Mononuclear cell (primary cell): ENCODE measurements around the gene ORAI3. TPM values are rescaled to one million over a fixed set of nuclear protein-coding genes. Genes with fewer than 3 reads are reported as not detected.
A peak's percentile ranks its signal among the peaks of the same experiment; 100 is the strongest.

ENCODE experiments used
- H3K27me3 ChIP-seq: 2 replicates; pipeline ENCODE4 v1.6.0; 2011; ENCODE audit warnings: low read length, control low read depth; ENCODE audit not compliant: insufficient read depth
- H3K4me1 ChIP-seq: 2 replicates; pipeline ENCODE4 v1.5.1; 2011; ENCODE audit warnings: mild to moderate bottlenecking, low read length, control low read depth; ENCODE audit not compliant: insufficient read depth
- H3K4me3 ChIP-seq: 2 replicates; pipeline ENCODE4 v1.5.1; 2011; ENCODE audit warnings: mild to moderate bottlenecking, low read length, moderate library complexity
- H3K9me3 ChIP-seq: 2 replicates; pipeline ENCODE4 v1.5.1; 2011; ENCODE audit warnings: low read depth, mild to moderate bottlenecking, control low read depth, low read length
- total RNA-seq: library from RNA; depleted of rRNA; stranded (reverse); fragments of >200 nt; gene quantifications from one replicate; pipeline ENCODE4 v1.2.3, GENCODE V29; 2012

The ORAI3 gene
- total RNA-seq, 1 donor: 11.3 TPM

DNA sequence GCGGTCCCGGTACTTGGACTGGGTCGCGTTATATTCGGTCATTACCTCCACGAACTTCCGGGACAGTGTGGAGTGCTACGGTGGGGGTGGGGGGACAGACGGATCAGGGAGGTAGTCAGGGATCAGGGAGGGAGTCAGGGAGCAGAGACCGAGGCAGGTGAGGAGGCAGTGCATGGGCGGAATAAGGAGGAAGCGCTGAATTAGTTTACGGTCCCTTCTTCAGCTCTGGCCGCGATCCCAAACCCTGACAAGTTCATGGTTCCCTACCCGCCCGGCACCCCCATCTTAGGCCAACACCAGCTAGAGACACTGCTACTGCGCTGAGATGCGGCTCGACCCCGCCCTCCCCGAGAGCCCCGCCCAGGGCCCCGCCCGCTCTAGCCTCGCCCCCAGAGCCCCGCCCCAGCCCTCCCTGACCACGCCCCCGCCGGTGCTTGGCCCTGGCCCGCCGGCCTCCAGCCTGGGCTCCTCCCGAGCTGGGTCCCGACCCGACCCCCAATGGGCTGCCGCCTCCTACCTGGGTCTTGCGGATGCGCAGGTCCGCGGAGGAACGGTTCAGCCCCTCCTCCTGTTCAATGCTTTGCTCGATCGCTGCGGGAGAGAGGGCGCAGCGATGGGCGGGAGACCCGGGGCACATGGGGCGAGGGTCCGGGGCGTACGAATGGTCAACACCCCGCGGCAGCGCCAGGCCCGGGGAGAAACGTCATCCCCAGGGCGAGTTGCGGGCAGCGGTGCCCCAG, 48.3 kb downstream of the ORAI3 start:
- H3K27me3 ChIP-seq: no peaks in the 10 kb centered on the region
- peak overlapping the region; percentile 40 for H3K4me3 ChIP-seq
- H3K4me1 ChIP-seq: peaks cover 24% of the 10 kb centered on the region
- no peaks in the 10 kb centered on the region for H3K9me3 ChIP-seq

DNA sequence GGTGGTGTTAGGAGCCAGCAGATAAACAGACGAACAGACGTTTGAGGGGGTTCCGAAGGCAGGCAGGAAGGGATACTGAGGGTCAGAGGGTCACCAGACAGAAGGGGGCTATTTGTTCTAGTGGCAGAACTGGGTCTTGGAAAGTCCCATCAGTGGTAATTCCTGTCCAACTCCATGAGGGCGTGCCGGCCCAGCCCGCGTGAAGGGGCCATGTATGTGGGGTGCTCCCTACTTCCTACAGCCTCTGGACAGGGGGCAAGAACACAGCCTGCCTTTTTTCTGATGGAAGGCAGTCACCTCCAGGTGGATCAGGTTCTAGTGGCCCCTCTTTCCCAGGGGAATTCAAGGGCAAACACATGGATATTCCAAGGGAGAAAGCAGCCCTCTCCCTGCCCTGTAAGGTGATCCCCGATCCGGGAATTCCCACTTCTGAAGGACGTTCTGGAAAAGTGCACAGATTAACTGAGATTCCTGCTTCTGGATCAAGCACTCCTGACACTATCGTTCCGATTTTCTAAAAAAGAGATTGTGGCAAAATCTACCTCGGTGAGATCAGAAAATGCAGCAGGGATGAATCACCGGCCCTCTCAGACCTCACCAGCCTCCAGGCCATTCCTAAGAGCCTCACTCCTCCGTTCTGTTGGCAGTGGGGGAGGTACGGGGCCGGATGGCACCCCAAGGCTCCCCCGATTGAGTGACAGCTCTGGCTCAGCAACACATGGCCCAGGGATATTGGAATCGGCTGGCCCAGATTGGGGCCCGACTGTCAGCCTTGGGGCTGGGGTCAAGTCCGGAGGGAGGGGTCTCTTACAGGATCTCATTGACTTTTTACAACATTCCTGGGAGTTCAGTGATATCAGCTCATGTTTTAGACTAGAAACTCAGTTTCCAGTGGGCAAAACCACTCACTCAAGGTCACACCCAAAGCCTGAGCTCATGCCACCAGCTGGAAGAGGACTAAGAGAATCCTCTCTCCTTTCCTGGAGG, 49.1 kb downstream of the ORAI3 start:
- H3K4me3 ChIP-seq: peak overlapping the region; percentile 26
- peaks cover 21% of the 10 kb centered on the region for H3K4me1 ChIP-seq
- H3K9me3 ChIP-seq: no peaks in the 10 kb centered on the region
- no peaks in the 10 kb centered on the region for H3K27me3 ChIP-seq

DNA sequence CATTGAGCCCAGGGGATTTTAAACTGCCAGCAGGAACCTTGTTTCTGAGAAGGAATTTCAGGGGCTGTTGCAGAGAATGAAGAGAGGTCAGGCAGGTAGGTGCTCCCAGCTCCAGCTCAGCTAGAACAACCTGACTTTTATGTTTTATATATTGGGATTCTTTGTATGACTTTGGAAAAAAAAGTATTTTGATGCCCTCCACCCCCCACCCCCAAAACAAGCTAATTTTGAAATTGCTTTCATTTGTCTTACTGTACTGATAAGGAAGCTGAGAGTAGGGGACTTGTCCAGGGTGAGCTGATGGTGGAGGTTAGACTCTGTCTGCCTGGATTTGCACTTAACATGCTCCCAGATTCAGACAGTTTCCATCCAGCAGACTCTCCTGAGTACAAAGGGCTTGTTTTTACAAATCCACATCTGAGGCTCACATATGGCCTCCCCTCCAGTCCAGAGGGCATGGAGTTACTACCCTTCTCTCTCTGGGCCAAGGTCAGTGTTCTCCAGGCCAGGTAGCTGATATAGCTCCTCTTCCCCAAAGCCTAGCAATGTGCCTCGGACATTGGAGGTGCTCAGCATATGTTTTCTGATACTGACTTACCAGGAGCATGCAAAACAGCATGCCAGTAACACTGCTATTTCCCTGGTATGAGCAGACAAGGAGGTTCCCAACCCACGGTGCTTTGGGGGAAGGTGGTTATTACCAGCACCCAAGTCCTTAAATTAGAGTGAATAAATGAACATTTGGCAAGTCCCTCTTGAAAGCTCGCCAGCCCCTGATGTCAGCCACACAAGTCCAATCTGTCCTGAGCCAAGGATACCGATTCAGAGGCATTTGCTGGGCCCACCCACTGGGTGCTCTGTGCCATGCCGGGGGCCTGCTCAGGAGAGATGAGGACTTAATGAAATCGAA, 50.2 kb downstream of the ORAI3 start:
- no peaks in the 10 kb centered on the region for H3K27me3 ChIP-seq
- peaks cover 17% of the 10 kb centered on the region for H3K4me1 ChIP-seq
- H3K4me3 ChIP-seq: no peak overlapping the region
- H3K9me3 ChIP-seq: no peaks in the 10 kb centered on the region

DNA sequence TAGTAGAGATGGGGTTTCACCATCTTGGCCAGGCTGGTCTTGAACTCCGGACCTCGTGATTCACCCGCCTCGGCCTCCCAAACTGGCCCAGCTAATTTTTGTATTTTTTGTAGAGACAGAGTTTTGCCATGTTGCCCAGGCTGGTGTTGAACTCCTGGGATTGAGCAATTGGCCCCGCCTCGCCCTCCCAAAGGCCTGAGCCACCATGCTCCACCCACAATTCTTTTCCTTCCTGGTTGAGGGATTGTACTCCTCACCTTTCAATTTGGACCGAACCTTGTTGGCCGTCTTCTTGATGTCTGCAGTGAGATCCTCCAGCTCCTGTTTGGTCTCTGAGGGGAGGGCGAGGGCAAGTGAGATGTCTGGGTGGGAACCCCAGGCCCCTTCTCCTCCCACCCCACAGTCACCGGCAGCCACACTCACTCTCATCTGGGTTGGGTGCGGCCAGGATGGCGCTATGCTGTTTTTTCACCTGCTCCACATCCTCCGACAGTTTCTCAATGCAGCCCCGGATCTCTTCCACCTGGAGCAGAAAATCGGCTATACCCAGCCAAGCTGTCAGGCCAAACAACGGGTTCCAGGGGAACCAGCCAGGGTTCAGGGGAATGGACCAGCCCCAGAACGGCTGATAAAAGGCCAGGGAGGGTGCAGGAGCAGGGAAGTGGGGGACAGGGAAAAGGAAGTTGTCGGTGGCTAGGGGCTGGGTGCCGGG, 52.0 kb downstream of the ORAI3 start:
- H3K4me3 ChIP-seq: no peak overlapping the region
- H3K4me1 ChIP-seq: peaks cover 13% of the 10 kb centered on the region
- H3K9me3 ChIP-seq: no peaks in the 10 kb centered on the region
- no peaks in the 10 kb centered on the region for H3K27me3 ChIP-seq

DNA sequence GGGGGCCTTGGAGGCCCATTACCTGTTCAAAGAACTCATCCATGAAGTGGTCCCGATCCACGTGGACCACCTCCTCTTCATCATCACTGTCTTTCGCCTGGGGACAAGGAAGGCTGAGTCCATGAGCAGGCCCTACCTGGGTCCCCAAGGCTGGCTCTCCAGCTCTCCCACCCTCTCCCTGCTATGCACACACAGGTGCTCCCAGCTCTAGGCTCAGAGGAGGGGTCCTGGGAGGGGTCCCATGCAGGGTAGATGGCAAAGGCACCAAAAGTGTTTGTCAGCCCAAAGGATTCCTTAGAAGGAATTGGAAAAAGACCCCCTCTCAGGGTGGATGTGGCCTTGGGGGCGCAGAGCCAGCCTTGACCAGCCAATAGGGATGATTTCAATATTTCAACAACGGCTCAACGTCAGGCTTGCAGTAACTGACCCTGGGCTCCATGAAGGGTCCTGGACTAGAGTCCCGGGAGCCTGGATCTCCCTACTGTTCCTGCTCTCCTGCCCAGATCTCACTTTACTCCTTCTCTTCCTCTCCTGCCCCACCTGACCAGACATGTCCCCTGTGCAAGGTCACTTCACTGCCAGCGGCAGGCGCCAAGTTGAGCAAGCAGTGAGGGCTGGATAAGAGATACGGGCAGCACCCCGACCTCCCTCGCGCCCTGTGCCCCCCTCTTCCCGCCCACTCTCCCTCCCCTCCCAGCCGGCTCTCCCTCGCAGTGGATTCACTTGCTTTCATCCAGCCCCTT, 52.8 kb downstream of the ORAI3 start:
- peaks cover 8% of the 10 kb centered on the region for H3K4me1 ChIP-seq
- no peaks in the 10 kb centered on the region for H3K27me3 ChIP-seq
- H3K9me3 ChIP-seq: no peaks in the 10 kb centered on the region
- H3K4me3 ChIP-seq: no peak overlapping the region

DNA sequence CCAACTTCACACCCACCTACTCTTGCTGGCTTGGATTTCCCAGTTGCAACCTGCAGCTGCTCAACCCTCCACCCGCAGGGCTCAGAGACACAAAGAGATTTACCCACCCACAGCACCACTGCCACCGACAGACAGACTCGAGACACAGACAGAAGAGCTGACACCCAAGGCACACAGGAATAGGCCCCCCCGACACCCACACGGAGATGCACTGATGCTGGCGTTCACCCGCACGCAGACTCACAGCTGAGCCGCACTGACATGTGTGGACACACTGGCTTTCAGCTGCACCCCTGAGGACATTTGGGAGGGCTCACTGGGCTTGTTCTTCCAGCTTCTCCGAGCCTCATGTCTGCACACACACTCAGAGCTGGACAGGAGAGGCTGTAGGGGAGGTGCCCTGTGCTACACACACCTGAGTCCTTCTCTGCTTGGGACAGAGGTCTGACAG, 53.4 kb downstream of the ORAI3 start:
- Histone ChIP-seq H3K27me3 (no peaks in the 10 kb centered on the region), H3K9me3 (no peaks in the 10 kb centered on the region), H3K4me3 (no peak overlapping the region), H3K4me1 (peaks cover 3% of the 10 kb centered on the region)

DNA sequence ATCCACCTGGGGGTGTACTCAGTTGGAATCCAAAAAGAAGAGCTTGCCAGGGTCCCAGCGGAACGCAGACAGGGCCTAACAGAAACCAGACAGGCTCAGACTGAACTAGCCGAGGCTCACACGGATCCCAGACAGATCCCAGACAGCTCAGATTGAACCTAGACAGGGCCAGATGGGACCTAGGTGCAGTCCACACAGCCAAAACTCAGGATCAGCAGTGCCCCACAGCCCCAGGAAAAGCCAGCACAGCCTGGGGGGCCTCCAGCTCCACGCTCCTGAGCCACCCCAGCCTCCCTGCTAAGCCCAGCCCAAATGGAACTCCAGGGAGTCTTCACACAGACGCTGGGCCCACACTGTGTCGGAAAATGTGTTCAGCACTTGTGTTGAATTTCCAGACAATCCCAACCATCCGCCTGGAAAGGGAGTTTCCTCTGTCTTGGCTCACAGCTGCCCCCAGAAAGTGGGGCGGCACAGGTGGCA, 54.0 kb downstream of the ORAI3 start:
- H3K4me1 ChIP-seq: no peaks in the 10 kb centered on the region
- H3K27me3 ChIP-seq: no peaks in the 10 kb centered on the region
- H3K9me3 ChIP-seq: no peaks in the 10 kb centered on the region
- H3K4me3 ChIP-seq: no peak overlapping the region

DNA sequence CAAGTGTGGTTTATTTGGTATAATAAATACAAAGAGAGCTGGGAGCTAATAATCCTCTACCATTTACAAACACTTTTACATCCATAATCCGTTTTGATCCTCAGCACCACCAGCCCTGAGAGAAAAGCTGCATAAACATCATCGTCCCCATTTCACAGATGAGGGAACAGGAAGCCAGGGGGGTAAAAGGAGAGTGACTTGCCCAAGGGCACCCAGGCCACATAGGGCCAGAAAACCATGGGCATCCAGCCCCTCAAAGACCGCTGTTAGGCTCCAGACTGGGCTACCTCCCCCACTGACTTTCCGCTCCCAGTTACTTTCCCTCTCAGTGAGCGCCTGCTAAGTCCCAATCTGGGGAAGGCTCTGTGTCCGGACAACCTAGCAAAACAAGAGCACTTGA, 54.9 kb downstream of the ORAI3 start:
- no peaks in the 10 kb centered on the region for H3K4me1 ChIP-seq
- no peaks in the 10 kb centered on the region for H3K9me3 ChIP-seq
- no peaks in the 10 kb centered on the region for H3K27me3 ChIP-seq
- no peak overlapping the region for H3K4me3 ChIP-seq

Other genes starting within 250 kb of the ORAI3 start
- 16.5 TPM for gene SRCAP, start 249.9 kb upstream of the ORAI3 start, total RNA-seq
- gene PHKG2, start 200.6 kb upstream of the ORAI3 start, total RNA-seq: 15.7 TPM
- gene CFAP119, start 187.0 kb upstream of the ORAI3 start, total RNA-seq: 2.2 TPM
- gene RNF40, start 186.7 kb upstream of the ORAI3 start, total RNA-seq: 44.1 TPM
- 3.4 TPM for gene ZNF629, start 161.9 kb upstream of the ORAI3 start, total RNA-seq
- gene BCL7C, start 55.0 kb upstream of the ORAI3 start, total RNA-seq: 17.0 TPM
- gene CTF1, start 52.5 kb upstream of the ORAI3 start, total RNA-seq: 0.21 TPM
- gene FBXL19, start 25.5 kb upstream of the ORAI3 start, total RNA-seq: 5.4 TPM
- 16.1 TPM for gene SETD1A, start 8.7 kb downstream of the ORAI3 start, total RNA-seq
- 0.73 TPM for gene HSD3B7, start 36.1 kb downstream of the ORAI3 start, total RNA-seq
- gene STX1B, start 61.6 kb downstream of the ORAI3 start, total RNA-seq: 0.63 TPM
- gene STX4, start 84.5 kb downstream of the ORAI3 start, total RNA-seq: 16.5 TPM
- gene ZNF668, start 125.2 kb downstream of the ORAI3 start, total RNA-seq: 10.7 TPM
- 9.6 TPM for gene ZNF646, start 125.4 kb downstream of the ORAI3 start, total RNA-seq
- gene PRSS53, start 139.9 kb downstream of the ORAI3 start, total RNA-seq: 1.0 TPM
- 27.1 TPM for gene VKORC1, start 145.7 kb downstream of the ORAI3 start, total RNA-seq
- gene BCKDK, start 159.3 kb downstream of the ORAI3 start, total RNA-seq: 11.0 TPM
- 76.5 TPM for gene KAT8, start 168.6 kb downstream of the ORAI3 start, total RNA-seq
- gene PRSS8, start 186.7 kb downstream of the ORAI3 start, total RNA-seq: not detected
- 1.2 TPM for gene PRSS36, start 201.0 kb downstream of the ORAI3 start, total RNA-seq
- 183 TPM for gene FUS, start 231.1 kb downstream of the ORAI3 start, total RNA-seq